Uterus (tissue), 4 donors: ENCODE results near the gene DGUOK. TPM values are rescaled to one million over a fixed set of nuclear protein-coding genes. Genes with fewer than 3 reads are reported as not detected.

Source experiments
- DNase-seq, 2 donors: peaks; one replicate each; pipeline ENCODE4 v3.0.0-alpha.2; 2019 to 2020
- H3K27ac ChIP-seq, 2 donors: fragments of 200-600 bp; sonication (generic); 1 replicate in 1 of 2; 2 replicates in 1 of 2; pipeline ENCODE4 v1.5.1; 2016 to 2018
- H3K27me3 ChIP-seq, 2 donors: fragments of 200-600 bp; sonication (generic); one replicate each; pipeline ENCODE4 v1.5.1; 2018 to 2019; ENCODE audit warnings: control low read depth in 1 of 2
- H3K36me3 ChIP-seq, 2 donors: fragments of 200-600 bp; sonication (generic); one replicate each; pipeline ENCODE4 v1.5.1; 2019; ENCODE audit warnings: control low read depth in 1 of 2
- H3K4me1 ChIP-seq, 2 donors: fragments of 200-600 bp; sonication (generic); one replicate each; pipeline ENCODE4 v1.5.1; 2018 to 2019; ENCODE audit warnings: control low read depth in 1 of 2
- H3K4me3 ChIP-seq, 2 donors: fragments of 200-600 bp; sonication (generic); 1 replicate in 1 of 2; 2 replicates in 1 of 2; pipeline ENCODE4 v1.5.1; 2018 to 2019; ENCODE audit warnings: mild to moderate bottlenecking in 1 of 2
- H3K9me3 ChIP-seq, 2 donors: fragments of 200-600 bp; sonication (generic); one replicate each; pipeline ENCODE4 v1.5.1; 2019; ENCODE audit warnings: control low read depth in 1 of 2
- POLR2A ChIP-seq, 2 donors: fragments of 450-650 bp; IDR thresholded peaks; one replicate each; pipeline ENCODE4 v1.6.1; 2016; ENCODE audit warnings: antibody characterized with exemption in 2 of 2, mild to moderate bottlenecking in 1 of 2, moderate library complexity in 1 of 2
- intact Hi-C: fragments of 100-400 bp; cut with DNase I; formaldehyde crosslinking; loops from one replicate; pipeline ENCODE4 v1.15.1; 2023; ENCODE audit warnings: low total_unique reads
- total RNA-seq, 4 donors: library from RNA; depleted of rRNA in 3 of 4; stranded (reverse); fragments of >200 nt in 3 of 4; gene quantifications; one replicate each; pipeline versions ENCODE4 v1.1.0 to v1.2.4, GENCODE V29; 2014 to 2023
- TF ChIP-seq, protein P1 (sequence below), 4 experiments: fragments of 200-600 bp in 2 of 4; fragments of 450-650 bp in 2 of 4; sonication (generic) in 2 of 4; IDR thresholded peaks; one replicate each; pipeline ENCODE4 v1.5.1; 2016 to 2019; ENCODE audit warnings: antibody characterized with exemption in 4 of 4, mild to moderate bottlenecking in 2 of 4, moderate library complexity in 1 of 4
- donor health status: DM: yes; HTN: yes; CAD: no.

Gene DGUOK
- total RNA-seq, 4 donors from 2014 or later = 43.6 to 128 (median 58.6) TPM

DNA sequence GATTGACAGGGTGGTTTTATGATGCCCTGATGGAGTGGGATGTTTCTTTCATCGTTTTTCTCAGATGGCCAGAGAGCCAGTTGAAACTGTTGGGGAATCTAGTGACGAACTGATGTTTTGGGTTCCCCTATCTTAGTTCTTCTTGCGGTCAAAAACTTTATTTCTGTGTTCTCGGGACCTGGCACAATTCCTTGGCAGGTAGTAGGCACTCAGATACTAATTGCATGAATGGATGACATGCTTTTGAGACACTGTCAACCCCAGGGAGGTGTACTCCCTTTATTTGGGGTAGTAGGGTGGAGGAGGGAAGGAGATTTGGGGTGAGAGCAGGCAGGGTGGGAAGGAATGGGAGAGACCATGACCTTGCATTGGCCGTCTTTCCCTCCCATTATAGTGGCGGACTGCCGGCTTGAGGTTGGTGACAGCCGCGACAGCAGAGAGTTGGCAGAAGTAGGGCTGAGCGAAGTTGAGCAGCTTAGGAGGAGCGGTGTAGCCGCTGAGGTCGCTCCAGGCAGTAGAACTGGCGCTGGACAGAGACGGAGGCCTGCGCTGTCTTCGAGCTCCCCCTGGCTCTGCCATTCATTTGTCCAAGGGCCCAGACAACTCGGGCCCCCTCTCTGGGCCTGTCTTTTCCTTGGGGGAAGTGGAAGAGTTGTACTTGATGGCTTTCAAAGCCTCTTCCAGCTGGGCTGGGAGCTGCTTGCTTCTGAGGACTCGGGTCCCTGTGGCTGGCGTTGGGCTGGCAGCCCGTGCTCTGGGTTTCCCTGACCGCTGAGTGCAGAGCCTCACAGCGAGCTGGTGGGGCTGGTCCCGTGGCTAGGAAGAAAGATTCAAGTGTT, 60.6 kb downstream of the DGUOK start:
- no peak for DNase-seq
- intact Hi-C loops = no loop called here
- H3K4me3 ChIP-seq = no peak overlapping the region
- H3K27ac ChIP-seq = no peak overlapping the region
- no peaks in the 10 kb centered on the region for H3K9me3 ChIP-seq
- H3K4me1 ChIP-seq = peaks cover 0 to 7% of the 10 kb centered on the region in 2 donors
- no peaks in the 10 kb centered on the region for H3K27me3 ChIP-seq
- TF ChIP-seq, protein P1, sequence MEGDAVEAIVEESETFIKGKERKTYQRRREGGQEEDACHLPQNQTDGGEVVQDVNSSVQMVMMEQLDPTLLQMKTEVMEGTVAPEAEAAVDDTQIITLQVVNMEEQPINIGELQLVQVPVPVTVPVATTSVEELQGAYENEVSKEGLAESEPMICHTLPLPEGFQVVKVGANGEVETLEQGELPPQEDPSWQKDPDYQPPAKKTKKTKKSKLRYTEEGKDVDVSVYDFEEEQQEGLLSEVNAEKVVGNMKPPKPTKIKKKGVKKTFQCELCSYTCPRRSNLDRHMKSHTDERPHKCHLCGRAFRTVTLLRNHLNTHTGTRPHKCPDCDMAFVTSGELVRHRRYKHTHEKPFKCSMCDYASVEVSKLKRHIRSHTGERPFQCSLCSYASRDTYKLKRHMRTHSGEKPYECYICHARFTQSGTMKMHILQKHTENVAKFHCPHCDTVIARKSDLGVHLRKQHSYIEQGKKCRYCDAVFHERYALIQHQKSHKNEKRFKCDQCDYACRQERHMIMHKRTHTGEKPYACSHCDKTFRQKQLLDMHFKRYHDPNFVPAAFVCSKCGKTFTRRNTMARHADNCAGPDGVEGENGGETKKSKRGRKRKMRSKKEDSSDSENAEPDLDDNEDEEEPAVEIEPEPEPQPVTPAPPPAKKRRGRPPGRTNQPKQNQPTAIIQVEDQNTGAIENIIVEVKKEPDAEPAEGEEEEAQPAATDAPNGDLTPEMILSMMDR (IDR thresholded peaks at IDR 0.05) = peak in 2 of 4 experiments; percentile 34 to 35
- TF ChIP-seq POLR2A (IDR thresholded peaks at IDR 0.05) = no peak
- no peaks in the 10 kb centered on the region for H3K36me3 ChIP-seq

DNA sequence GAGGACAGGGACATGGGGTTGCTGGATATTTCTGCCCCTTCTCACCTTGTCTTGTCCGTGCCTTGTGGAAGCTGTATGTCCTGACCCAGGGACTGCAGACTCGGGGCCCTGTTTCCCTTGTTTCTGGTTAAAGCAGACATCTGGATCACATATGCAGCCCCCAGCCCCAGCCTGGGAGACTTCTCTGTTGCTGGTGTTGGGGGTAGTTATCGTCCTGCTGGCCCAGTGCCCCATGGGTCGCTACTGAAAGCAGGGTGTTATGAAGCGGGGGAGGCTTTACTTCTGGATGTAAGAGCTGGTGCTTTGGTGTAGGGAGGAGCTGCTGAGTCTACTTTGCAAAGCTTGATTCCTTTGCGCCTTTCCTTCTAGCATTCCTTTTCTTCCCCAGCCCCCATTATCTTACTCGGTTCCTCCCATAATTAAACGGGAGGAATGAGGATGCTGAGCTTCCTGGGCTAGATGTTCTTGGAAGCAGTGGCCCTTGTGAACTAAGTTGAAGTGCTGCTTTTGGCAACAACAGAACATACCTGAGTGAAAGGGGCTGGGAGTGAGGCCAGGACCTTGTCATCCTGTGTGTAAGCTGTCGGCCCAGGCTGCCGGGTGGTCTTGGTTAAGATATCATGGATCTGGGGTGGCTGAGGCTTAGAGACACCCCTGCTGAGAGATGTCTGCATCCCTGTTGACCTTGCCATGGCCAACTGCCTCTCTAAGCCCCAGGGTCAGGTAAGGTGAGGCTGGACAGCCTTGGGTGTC, 61.4 kb downstream of the DGUOK start:
- H3K27me3 ChIP-seq = no peaks in the 10 kb centered on the region
- H3K4me3 ChIP-seq = no peak overlapping the region
- no peak for TF ChIP-seq POLR2A (IDR thresholded peaks at IDR 0.05)
- TF ChIP-seq, protein P1 (IDR thresholded peaks at IDR 0.05) = no peak
- H3K9me3 ChIP-seq = no peaks in the 10 kb centered on the region
- H3K27ac ChIP-seq = no peak overlapping the region
- no peak for DNase-seq
- peaks cover 0 to 7% of the 10 kb centered on the region in 2 donors for H3K4me1 ChIP-seq
- intact Hi-C loops = no loop called here
- no peaks in the 10 kb centered on the region for H3K36me3 ChIP-seq

DNA sequence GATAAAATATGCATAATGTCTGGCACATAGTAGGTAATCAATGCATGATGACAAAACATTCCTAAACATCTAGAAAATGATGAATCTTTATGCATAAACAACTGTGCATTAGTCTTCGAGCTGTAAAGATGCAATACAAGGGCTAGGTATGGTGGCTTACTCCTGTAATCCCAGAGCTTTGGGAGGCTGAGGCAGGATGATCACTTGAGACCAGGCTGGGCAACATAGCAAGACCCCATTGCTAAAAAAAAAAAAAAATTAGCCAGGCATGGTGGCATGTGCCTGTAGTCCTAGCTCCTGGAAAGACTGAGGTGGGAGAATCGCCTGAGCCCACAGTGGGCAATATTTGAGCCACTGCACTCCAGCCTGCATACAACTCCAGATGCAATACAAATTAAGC, 63.3 kb downstream of the DGUOK start:
- Histone ChIP-seq H3K27ac (no peak overlapping the region), H3K4me3 (no peak overlapping the region), H3K27me3 (no peaks in the 10 kb centered on the region), H3K36me3 (no peaks in the 10 kb centered on the region), H3K9me3 (no peaks in the 10 kb centered on the region), H3K4me1 (no peaks in the 10 kb centered on the region)
- TF ChIP-seq POLR2A (IDR thresholded peaks at IDR 0.05) = no peak
- TF ChIP-seq, protein P1 (IDR thresholded peaks at IDR 0.05) = no peak
- intact Hi-C loops = no loop called here
- DNase-seq = no peak

DNA sequence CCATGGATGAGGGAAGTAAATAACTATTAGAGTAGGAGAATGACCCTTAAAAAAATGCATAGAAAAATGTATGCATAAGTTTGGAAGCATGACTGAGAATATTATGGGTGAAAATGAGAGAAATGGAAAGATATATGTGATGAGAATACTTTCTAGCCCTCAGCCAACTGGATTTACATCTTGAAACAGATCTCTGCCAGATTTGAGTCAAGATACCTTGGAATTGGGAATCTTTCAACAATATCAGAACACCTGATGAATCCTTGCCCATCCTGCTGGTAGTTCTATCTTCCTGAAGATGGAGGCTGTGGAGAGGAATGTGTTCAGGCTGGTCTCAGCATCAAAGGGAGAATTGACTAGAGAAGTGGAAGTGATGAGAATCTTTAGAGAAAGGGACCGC, 63.9 kb downstream of the DGUOK start:
- DNase-seq = no peak
- no peaks in the 10 kb centered on the region for H3K36me3 ChIP-seq
- H3K27me3 ChIP-seq = no peaks in the 10 kb centered on the region
- intact Hi-C loops = no loop called here
- no peak overlapping the region for H3K27ac ChIP-seq
- H3K4me1 ChIP-seq = no peaks in the 10 kb centered on the region
- no peak overlapping the region for H3K4me3 ChIP-seq
- H3K9me3 ChIP-seq = no peaks in the 10 kb centered on the region
- TF ChIP-seq, protein P1 (IDR thresholded peaks at IDR 0.05) = no peak
- TF ChIP-seq POLR2A (IDR thresholded peaks at IDR 0.05) = no peak

DNA sequence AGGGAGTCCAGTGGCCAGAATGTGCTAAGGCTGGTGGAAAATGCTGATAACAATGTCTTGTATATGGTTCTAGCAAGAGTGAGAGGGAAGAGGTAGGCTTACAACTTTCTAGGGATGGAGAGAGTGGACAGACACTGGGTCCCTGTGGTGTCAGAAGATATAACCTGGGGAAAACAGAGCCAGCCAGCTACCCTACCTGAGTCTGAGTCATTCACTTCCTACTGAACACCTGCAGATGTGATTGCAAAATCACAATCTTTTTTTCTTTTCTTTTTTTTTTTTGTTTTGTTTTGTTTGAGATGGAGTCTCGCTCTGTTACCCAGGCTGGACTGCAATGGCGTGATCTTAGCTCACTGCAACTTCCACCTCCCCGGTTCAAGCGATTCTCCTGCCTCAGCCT, 65.4 kb downstream of the DGUOK start:
- intact Hi-C loops = no loop called here
- DNase-seq = no peak
- TF ChIP-seq, protein P1 (IDR thresholded peaks at IDR 0.05) = no peak
- TF ChIP-seq POLR2A (IDR thresholded peaks at IDR 0.05) = no peak

More for the DNA sequence above, 65.4 kb downstream of the DGUOK start:
- Histone ChIP-seq H3K4me1 (no peaks in the 10 kb centered on the region), H3K27me3 (no peaks in the 10 kb centered on the region), H3K4me3 (no peak overlapping the region), H3K9me3 (no peaks in the 10 kb centered on the region), H3K36me3 (no peaks in the 10 kb centered on the region), H3K27ac (no peak overlapping the region)
